HepG2 (cell line): ENCODE measurements around the gene YPEL3. TPM values are rescaled to one million over a fixed set of nuclear protein-coding genes. Genes with fewer than 3 reads are reported as not detected.
A peak's percentile ranks its signal among the peaks of the same experiment; 100 is the strongest.

Experiments used
- FOSL1 ChIP-seq: sonication (generic); formaldehyde crosslinking; IDR thresholded peaks from 2 replicates; pipeline ENCODE4 v1.9.0; 2021; ENCODE audit warnings: missing genetic modification reagents, borderline replicate concordance
- FOXO1 ChIP-seq: sonication (generic); formaldehyde crosslinking; IDR thresholded peaks from 2 replicates; pipeline ENCODE4 v1.4.0; 2020; ENCODE audit warnings: missing genetic modification reagents
- HNRNPK ChIP-seq: fragments of 200-400 bp; formaldehyde crosslinking; IDR thresholded peaks from 2 replicates; pipeline ENCODE4 v1.6.1; 2018; ENCODE audit warnings: low read length, low read depth, moderate library complexity, mild to moderate bottlenecking; ENCODE audit not compliant: poor library complexity, severe bottlenecking
- ISL2 ChIP-seq: sonication (generic); formaldehyde crosslinking; IDR thresholded peaks from 2 replicates; pipeline ENCODE4 v1.5.0; 2020; ENCODE audit warnings: missing genetic modification reagents
- REL ChIP-seq: sonication (generic); formaldehyde crosslinking; conservative IDR thresholded peaks from 2 replicates; pipeline ENCODE4 v1.8.0; 2022; ENCODE audit warnings: mild to moderate bottlenecking, missing genetic modification reagents, moderate library complexity
- TOPORS ChIP-seq: sonication (generic); formaldehyde crosslinking; IDR thresholded peaks from 2 replicates; pipeline ENCODE4 v1.8.0; 2023; ENCODE audit warnings: mild to moderate bottlenecking, missing genetic modification reagents
- ZFP41 ChIP-seq: sonication (generic); formaldehyde crosslinking; IDR thresholded peaks from 2 replicates; pipeline ENCODE4 v1.4.0; 2020; ENCODE audit warnings: mild to moderate bottlenecking, missing genetic modification reagents, borderline replicate concordance
- ZNF260 ChIP-seq: sonication (generic); formaldehyde crosslinking; IDR thresholded peaks from 2 replicates; pipeline ENCODE4 v1.4.0; 2020; ENCODE audit warnings: missing genetic modification reagents, low read depth, mild to moderate bottlenecking, borderline replicate concordance
- ZNF33B ChIP-seq: sonication (generic); formaldehyde crosslinking; IDR thresholded peaks from 2 replicates; pipeline ENCODE4 v1.5.1; 2020; ENCODE audit warnings: mild to moderate bottlenecking, missing genetic modification reagents
- ZNF382 ChIP-seq: sonication (generic); formaldehyde crosslinking; IDR thresholded peaks from 2 replicates; pipeline ENCODE4 v1.5.0; 2020; ENCODE audit warnings: missing genetic modification reagents, mild to moderate bottlenecking, borderline replicate concordance
- ZNF616 ChIP-seq: sonication (generic); formaldehyde crosslinking; IDR thresholded peaks from 2 replicates; pipeline ENCODE4 v1.5.0; 2020; ENCODE audit warnings: low read depth, mild to moderate bottlenecking, missing genetic modification reagents
- ZNF746 ChIP-seq: sonication (generic); formaldehyde crosslinking; IDR thresholded peaks from 2 replicates; pipeline ENCODE4 v1.8.0; 2022; ENCODE audit warnings: mild to moderate bottlenecking, missing genetic modification reagents
- ZNF772 ChIP-seq: sonication (generic); formaldehyde crosslinking; IDR thresholded peaks from 2 replicates; pipeline ENCODE4 v1.5.0; 2020; ENCODE audit warnings: mild to moderate bottlenecking, missing genetic modification reagents
- polyA plus RNA-seq, 8 experiments: library from polyadenylated mRNA; depleted of rRNA in 3 of 8; stranded (reverse) in 7 of 8; unstranded in 1 of 8; fragments of >200 nt; fragmentation: Illumina TruSeq in 4 of 8; extraction: Trizol in 4 of 8; gene quantifications; 2 replicates each; pipeline versions ENCODE4 v1.2.1 to v1.2.3, GENCODE V29; 2011 to 2016; ENCODE audit warnings: low read depth in 4 of 8, missing spikeins in 1 of 8, mixed read lengths in 1 of 8; ENCODE audit not compliant: insufficient read depth in 1 of 8
- total RNA-seq, 5 experiments: library from RNA; depleted of rRNA; stranded (reverse); fragments of >200 nt; fragmentation: Illumina TruSeq; extraction: Trizol; gene quantifications; 2 replicates each; pipeline ENCODE4 v1.2.3, GENCODE V29; 2016; ENCODE audit warnings: low read depth in 1 of 5
- TF ChIP-seq, protein P1 (sequence below): sonication (generic); formaldehyde crosslinking; IDR thresholded peaks from 2 replicates; pipeline ENCODE4 v1.4.0; 2020; ENCODE audit warnings: missing genetic modification reagents
- TF ChIP-seq, protein P2 (sequence below): sonication (generic); formaldehyde crosslinking; IDR thresholded peaks from 2 replicates; pipeline ENCODE4 v1.4.0; 2020; ENCODE audit warnings: mild to moderate bottlenecking, missing genetic modification reagents
- TF ChIP-seq, protein P3 (sequence below): sonication (generic); formaldehyde crosslinking; IDR thresholded peaks from 2 replicates; pipeline ENCODE4 v1.9.0; 2021; ENCODE audit warnings: missing genetic modification reagents, borderline replicate concordance
- TF ChIP-seq, protein P4 (sequence below): sonication (generic); formaldehyde crosslinking; conservative IDR thresholded peaks from 2 replicates; pipeline ENCODE4 v1.8.0; 2022; ENCODE audit warnings: low read depth, missing genetic modification reagents
- TF ChIP-seq, protein P5 (sequence below): sonication (generic); formaldehyde crosslinking; IDR thresholded peaks from 2 replicates; pipeline ENCODE4 v1.4.0; 2020; ENCODE audit warnings: mild to moderate bottlenecking, missing genetic modification reagents

YPEL3 gene
- total and polyA plus RNA-seq, 2 of the 13 experiments (the other 11 are each of a cell fraction or from before 2014, with no cell fraction given), result 5.4 to 47.0 TPM

DNA sequence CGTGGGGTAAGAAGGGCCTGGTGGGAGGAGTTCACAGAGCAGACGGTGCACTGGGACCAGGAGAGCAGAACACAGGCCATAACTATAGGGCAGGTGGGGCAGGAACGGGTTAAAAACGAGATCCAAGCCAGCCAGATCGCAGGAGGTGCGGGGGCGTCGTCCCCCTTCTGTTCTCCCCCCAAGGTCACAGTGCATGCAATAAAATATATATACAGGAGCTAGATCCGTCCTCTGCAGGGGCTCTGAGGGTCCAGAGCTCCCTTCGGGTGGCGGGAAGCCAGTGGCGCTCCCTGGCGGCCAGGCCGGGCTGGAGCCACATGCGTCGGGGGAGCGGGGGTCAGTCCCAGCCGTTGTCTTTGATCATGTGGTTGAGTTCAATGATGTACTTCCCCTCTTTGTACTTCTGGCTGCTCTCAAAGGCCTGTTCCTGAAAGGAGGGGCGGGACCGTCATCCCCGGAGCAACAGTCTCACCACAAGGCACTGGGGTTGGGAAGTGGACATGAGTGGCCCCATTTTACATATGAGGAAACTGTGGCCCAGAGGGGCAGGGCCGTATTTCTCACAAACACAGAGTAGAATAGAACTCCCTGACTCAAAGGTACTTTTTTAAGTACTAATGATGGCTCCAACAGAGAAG, 3.5 kb downstream of the YPEL3 start (continued):
- TF ChIP-seq ZNF382, result no peak
- TF ChIP-seq, protein P1, sequence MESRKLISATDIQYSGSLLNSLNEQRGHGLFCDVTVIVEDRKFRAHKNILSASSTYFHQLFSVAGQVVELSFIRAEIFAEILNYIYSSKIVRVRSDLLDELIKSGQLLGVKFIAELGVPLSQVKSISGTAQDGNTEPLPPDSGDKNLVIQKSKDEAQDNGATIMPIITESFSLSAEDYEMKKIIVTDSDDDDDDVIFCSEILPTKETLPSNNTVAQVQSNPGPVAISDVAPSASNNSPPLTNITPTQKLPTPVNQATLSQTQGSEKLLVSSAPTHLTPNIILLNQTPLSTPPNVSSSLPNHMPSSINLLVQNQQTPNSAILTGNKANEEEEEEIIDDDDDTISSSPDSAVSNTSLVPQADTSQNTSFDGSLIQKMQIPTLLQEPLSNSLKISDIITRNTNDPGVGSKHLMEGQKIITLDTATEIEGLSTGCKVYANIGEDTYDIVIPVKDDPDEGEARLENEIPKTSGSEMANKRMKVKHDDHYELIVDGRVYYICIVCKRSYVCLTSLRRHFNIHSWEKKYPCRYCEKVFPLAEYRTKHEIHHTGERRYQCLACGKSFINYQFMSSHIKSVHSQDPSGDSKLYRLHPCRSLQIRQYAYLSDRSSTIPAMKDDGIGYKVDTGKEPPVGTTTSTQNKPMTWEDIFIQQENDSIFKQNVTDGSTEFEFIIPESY, result peak; percentile 87
- TF ChIP-seq, protein P2, sequence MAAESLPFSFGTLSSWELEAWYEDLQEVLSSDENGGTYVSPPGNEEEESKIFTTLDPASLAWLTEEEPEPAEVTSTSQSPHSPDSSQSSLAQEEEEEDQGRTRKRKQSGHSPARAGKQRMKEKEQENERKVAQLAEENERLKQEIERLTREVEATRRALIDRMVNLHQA (CRISPR knock-in tag), result no peak
- no peak for TF ChIP-seq ZNF33B (CRISPR knock-in tag)
- no peak for TF ChIP-seq TOPORS (CRISPR knock-in tag)
- TF ChIP-seq ZFP41 (CRISPR knock-in tag), result no peak
- TF ChIP-seq, protein P3, sequence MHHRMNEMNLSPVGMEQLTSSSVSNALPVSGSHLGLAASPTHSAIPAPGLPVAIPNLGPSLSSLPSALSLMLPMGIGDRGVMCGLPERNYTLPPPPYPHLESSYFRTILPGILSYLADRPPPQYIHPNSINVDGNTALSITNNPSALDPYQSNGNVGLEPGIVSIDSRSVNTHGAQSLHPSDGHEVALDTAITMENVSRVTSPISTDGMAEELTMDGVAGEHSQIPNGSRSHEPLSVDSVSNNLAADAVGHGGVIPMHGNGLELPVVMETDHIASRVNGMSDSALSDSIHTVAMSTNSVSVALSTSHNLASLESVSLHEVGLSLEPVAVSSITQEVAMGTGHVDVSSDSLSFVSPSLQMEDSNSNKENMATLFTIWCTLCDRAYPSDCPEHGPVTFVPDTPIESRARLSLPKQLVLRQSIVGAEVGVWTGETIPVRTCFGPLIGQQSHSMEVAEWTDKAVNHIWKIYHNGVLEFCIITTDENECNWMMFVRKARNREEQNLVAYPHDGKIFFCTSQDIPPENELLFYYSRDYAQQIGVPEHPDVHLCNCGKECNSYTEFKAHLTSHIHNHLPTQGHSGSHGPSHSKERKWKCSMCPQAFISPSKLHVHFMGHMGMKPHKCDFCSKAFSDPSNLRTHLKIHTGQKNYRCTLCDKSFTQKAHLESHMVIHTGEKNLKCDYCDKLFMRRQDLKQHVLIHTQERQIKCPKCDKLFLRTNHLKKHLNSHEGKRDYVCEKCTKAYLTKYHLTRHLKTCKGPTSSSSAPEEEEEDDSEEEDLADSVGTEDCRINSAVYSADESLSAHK (CRISPR knock-in tag), result no peak
- TF ChIP-seq ZNF746 (CRISPR knock-in tag), result peak; percentile 31; the same call in 1 of the 2 replicates
- TF ChIP-seq, protein P4, sequence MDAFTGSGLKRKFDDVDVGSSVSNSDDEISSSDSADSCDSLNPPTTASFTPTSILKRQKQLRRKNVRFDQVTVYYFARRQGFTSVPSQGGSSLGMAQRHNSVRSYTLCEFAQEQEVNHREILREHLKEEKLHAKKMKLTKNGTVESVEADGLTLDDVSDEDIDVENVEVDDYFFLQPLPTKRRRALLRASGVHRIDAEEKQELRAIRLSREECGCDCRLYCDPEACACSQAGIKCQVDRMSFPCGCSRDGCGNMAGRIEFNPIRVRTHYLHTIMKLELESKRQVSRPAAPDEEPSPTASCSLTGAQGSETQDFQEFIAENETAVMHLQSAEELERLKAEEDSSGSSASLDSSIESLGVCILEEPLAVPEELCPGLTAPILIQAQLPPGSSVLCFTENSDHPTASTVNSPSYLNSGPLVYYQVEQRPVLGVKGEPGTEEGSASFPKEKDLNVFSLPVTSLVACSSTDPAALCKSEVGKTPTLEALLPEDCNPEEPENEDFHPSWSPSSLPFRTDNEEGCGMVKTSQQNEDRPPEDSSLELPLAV (CRISPR knock-in tag), result no peak
- peak; percentile 58; the same call in 1 of the 2 replicates for TF ChIP-seq FOXO1 (CRISPR knock-in tag)
- peak; percentile 52; the same call in 1 of the 2 replicates for TF ChIP-seq ISL2 (CRISPR knock-in tag)
- TF ChIP-seq ZNF772 (CRISPR knock-in tag), result no peak
- TF ChIP-seq ZNF616 (CRISPR knock-in tag), result no peak
- TF ChIP-seq ZNF260 (CRISPR knock-in tag), result no peak
- TF ChIP-seq, protein P5, sequence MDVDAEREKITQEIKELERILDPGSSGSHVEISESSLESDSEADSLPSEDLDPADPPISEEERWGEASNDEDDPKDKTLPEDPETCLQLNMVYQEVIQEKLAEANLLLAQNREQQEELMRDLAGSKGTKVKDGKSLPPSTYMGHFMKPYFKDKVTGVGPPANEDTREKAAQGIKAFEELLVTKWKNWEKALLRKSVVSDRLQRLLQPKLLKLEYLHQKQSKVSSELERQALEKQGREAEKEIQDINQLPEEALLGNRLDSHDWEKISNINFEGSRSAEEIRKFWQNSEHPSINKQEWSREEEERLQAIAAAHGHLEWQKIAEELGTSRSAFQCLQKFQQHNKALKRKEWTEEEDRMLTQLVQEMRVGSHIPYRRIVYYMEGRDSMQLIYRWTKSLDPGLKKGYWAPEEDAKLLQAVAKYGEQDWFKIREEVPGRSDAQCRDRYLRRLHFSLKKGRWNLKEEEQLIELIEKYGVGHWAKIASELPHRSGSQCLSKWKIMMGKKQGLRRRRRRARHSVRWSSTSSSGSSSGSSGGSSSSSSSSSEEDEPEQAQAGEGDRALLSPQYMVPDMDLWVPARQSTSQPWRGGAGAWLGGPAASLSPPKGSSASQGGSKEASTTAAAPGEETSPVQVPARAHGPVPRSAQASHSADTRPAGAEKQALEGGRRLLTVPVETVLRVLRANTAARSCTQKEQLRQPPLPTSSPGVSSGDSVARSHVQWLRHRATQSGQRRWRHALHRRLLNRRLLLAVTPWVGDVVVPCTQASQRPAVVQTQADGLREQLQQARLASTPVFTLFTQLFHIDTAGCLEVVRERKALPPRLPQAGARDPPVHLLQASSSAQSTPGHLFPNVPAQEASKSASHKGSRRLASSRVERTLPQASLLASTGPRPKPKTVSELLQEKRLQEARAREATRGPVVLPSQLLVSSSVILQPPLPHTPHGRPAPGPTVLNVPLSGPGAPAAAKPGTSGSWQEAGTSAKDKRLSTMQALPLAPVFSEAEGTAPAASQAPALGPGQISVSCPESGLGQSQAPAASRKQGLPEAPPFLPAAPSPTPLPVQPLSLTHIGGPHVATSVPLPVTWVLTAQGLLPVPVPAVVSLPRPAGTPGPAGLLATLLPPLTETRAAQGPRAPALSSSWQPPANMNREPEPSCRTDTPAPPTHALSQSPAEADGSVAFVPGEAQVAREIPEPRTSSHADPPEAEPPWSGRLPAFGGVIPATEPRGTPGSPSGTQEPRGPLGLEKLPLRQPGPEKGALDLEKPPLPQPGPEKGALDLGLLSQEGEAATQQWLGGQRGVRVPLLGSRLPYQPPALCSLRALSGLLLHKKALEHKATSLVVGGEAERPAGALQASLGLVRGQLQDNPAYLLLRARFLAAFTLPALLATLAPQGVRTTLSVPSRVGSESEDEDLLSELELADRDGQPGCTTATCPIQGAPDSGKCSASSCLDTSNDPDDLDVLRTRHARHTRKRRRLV (CRISPR knock-in tag), result peak; percentile 74; the same call in 1 of the 2 replicates
- TF ChIP-seq FOSL1 (CRISPR knock-in tag), result no peak
- no peak for TF ChIP-seq HNRNPK
- TF ChIP-seq REL (CRISPR knock-in tag), result peak; percentile 76; the same call in 1 of the 2 replicates
